Stomach (tissue), 4 donors: ENCODE data around the gene CD33.

Source experiments
- CTCF ChIP-seq, 7 experiments: fragments of 450-650 bp in 4 of 7; fragments of 200-600 bp in 3 of 7; sonication (generic) in 3 of 7; IDR thresholded peaks; one replicate each; pipeline ENCODE4 v1.5.1; 2016 to 2019; ENCODE audit warnings: antibody characterized with exemption in 7 of 7, control low read depth in 2 of 7, mild to moderate bottlenecking in 1 of 7
- POLR2A ChIP-seq, 4 donors: fragments of 450-650 bp; IDR thresholded peaks; one replicate each; pipeline ENCODE4 v1.6.1; 2016; ENCODE audit warnings: antibody characterized with exemption in 4 of 4, control low read depth in 2 of 4, mild to moderate bottlenecking in 1 of 4, moderate library complexity in 1 of 4

- TF ChIP-seq POLR2A (IDR thresholded peaks at IDR 0.05), result no peak
- no peak for TF ChIP-seq CTCF (IDR thresholded peaks at IDR 0.05)
Measured at GRCh38 chr19:51219307-51219706, 5.6 kb upstream of the CD33 start.
